GM10266 (cell line): ENCODE measurements around the gene GSC.

Experiments
- DNase-seq: peaks from one replicate; pipeline ENCODE4 v3.0.0; 2012; ENCODE audit errors: extremely low spot score
- CTCF ChIP-seq: IDR thresholded peaks from 2 replicates; pipeline ENCODE4 v1.5.1; 2012; ENCODE audit warnings: mild to moderate bottlenecking, low read depth; ENCODE audit not compliant: control insufficient read depth, insufficient read depth; ENCODE audit errors: missing control alignments

The GSC gene

GRCh38 chr14:94775871-94776210 lies 5.9 kb upstream of the GSC start:
- TF ChIP-seq CTCF, result no peak
- no peak for DNase-seq

- DNase-seq, result no peak
These were observed 5.4 kb upstream of the GSC start for GRCh38 chr14:94775091-94775870.

DNA sequence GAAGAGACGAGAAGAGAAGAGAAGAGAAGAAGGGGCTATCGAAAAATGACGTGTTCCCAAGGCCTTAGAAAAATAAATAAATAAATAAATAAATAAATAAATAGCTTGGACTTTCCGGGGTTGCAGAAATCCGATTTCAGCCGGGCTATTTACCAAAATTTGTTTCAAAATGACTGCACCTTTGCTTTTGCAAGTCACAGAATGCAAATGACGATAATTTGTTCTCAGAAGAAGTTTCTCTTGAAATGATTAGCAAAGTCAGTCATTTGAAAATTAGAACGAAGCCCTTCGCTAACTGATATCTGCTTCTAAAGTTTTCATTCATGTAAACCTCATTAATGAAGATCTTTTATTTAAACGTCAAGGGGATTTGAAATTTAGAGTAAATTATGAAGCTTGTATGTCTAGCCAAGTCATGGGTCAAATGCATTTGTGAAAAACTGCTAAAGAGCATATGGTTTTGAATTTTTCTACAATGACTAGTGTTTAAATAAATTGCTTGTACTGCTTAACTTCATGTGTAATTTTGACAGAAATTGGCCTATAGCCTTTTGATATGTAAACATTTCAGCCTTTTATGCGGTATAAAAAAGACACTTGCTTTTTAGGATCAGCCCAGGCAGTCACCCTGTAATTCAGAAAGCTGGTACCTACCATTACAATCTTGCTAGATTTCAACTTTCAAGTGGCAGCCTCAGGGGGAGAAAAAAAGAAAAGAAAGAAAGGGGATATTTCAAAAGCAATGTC lies 4.6 kb upstream of the GSC start:
- no peak for DNase-seq
- no peak for TF ChIP-seq CTCF

More at GRCh38 chr14:94775091-94775870, 5.4 kb upstream of the GSC start:
- no peak for TF ChIP-seq CTCF

- no peak for DNase-seq
- TF ChIP-seq CTCF, result no peak
These were observed 3.9 kb upstream of the GSC start for GRCh38 chr14:94773655-94774343.

DNA sequence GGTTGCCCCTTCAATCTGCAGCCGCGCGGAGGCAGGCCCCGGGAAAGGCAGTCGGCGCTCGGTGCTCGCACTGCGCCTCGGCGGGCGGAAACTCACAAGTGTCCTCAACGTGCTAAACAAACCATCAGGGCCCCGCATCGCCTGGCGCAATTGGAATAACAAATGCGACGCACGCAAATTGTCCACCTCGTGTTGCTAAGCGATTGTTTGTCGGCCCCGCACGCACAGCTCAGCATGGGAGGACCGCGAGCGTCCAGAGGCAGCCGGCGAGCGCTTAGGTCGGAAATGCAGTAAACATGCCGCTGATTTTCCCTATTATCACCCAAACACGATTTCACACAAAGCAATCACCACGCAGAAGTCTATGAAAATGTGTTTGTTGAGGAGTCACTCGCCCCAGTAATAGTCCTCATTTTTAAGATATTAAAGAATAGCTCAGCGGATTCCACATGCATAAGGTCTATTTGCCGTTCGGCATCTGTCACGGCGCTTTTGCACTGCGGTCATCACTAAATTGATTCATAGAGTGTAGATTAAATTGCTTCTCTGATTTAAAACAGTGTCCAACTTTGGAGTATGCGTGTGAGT lies 3.2 kb upstream of the GSC start:
- DNase-seq, result no peak

GRCh38 chr14:94772548-94772947 lies 2.6 kb upstream of the GSC start:
- TF ChIP-seq CTCF, result no peak
- DNase-seq, result no peak

More for the DNA sequence above, 3.2 kb upstream of the GSC start:
- no peak for TF ChIP-seq CTCF
